ENCODE data around the gene GALNT2.

GALNT2 gene

GRCh38 chr1:230301822-230302221 lies 234.8 kb downstream of the GALNT2 start:
- no peak for DNase-seq (ENCODE audit: low read depth)
- H3K4me3 ChIP-seq (ENCODE audit: low read depth, low read length): no peak overlapping the region
- no peak for TF ChIP-seq CTCF (IDR thresholded peaks at IDR 0.05; ENCODE audit: control insufficient read depth, extremely low read depth, insufficient read depth)

- no peak for DNase-seq (ENCODE audit: low read depth)
- H3K4me3 ChIP-seq (ENCODE audit: low read depth, low read length): no peak overlapping the region
- TF ChIP-seq CTCF (IDR thresholded peaks at IDR 0.05; ENCODE audit: control insufficient read depth, extremely low read depth, insufficient read depth): peak; percentile 15; the same call in 1 of the 2 replicates
Observed at GRCh38 chr1:230303069-230303468, 236.0 kb downstream of the GALNT2 start.

- H3K4me3 ChIP-seq (ENCODE audit: low read depth, low read length): no peak overlapping the region
- TF ChIP-seq CTCF (IDR thresholded peaks at IDR 0.05; ENCODE audit: control insufficient read depth, extremely low read depth, insufficient read depth): no peak
- DNase-seq (ENCODE audit: low read depth): no peak
Observed at GRCh38 chr1:230303822-230304221, 236.8 kb downstream of the GALNT2 start.

GRCh38 chr1:230306169-230306568 lies 239.1 kb downstream of the GALNT2 start:
- no peak for TF ChIP-seq CTCF (IDR thresholded peaks at IDR 0.05; ENCODE audit: control insufficient read depth, extremely low read depth, insufficient read depth)
- DNase-seq (ENCODE audit: low read depth): no peak
- H3K4me3 ChIP-seq (ENCODE audit: low read depth, low read length): no peak overlapping the region

GRCh38 chr1:230307213-230307612 lies 240.2 kb downstream of the GALNT2 start:
- no peak for TF ChIP-seq CTCF (IDR thresholded peaks at IDR 0.05; ENCODE audit: control insufficient read depth, extremely low read depth, insufficient read depth)
- no peak for DNase-seq (ENCODE audit: low read depth)
- no peak overlapping the region for H3K4me3 ChIP-seq (ENCODE audit: low read depth, low read length)

- TF ChIP-seq CTCF (IDR thresholded peaks at IDR 0.05; ENCODE audit: control insufficient read depth, extremely low read depth, insufficient read depth): no peak
- no peak overlapping the region for H3K4me3 ChIP-seq (ENCODE audit: low read depth, low read length)
- DNase-seq (ENCODE audit: low read depth): peak; percentile 85
Observed at GRCh38 chr1:230308039-230308438, 241.0 kb downstream of the GALNT2 start.

- no peak for DNase-seq (ENCODE audit: low read depth)
- H3K4me3 ChIP-seq (ENCODE audit: low read depth, low read length): no peak overlapping the region
- no peak for TF ChIP-seq CTCF (IDR thresholded peaks at IDR 0.05; ENCODE audit: control insufficient read depth, extremely low read depth, insufficient read depth)
Observed at GRCh38 chr1:230308821-230309220, 241.8 kb downstream of the GALNT2 start.
